GM18868 (cell line): ENCODE data around the gene LRRC32.
A peak's percentile ranks its signal among the peaks of the same experiment; 100 is the strongest.
"Not testable (repeated sequence)": the region's sequence is repeated elsewhere in the genome, so short reads cannot be mapped to it uniquely, and the experiment has no call there.

Experiments
- ATAC-seq: cut with Tn5 transposase; IDR thresholded peaks from one replicate; pipeline ENCODE4 v1.9.1; 2021; ENCODE audit warnings: mild to moderate bottlenecking, moderate library complexity; ENCODE audit not compliant: unreplicated experiment

LRRC32 gene

DNA sequence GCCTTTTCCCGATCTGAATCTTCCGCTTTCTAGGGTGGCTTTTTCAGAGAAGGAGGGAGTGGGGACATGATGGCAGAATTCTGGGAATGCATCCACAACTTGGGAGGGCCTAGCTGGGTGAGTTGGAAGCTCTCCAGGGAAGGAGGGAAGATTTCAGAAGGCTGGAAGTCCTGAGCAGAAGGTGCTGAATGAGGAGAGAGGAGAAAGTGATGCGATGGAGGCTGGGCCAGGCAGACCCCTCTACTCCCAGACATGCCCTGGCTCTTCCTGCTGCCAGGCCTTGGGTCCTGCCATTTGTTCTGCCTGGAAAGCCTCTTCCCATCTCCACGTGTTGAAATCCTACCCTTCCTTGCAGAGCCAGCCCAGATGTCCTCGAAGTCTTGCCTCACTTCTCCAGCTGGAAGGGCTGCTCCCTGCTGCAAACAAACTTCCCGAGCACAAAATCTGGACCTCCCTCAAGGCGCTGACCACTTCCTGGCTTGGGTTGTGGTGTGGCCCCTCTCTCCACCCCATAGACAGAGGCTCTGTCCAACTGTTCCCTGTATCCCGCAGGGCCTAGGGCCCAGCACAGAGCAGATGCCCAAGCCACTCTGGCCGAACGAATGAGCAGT, 16.8 kb downstream of the LRRC32 start:
- no peak for ATAC-seq

DNA sequence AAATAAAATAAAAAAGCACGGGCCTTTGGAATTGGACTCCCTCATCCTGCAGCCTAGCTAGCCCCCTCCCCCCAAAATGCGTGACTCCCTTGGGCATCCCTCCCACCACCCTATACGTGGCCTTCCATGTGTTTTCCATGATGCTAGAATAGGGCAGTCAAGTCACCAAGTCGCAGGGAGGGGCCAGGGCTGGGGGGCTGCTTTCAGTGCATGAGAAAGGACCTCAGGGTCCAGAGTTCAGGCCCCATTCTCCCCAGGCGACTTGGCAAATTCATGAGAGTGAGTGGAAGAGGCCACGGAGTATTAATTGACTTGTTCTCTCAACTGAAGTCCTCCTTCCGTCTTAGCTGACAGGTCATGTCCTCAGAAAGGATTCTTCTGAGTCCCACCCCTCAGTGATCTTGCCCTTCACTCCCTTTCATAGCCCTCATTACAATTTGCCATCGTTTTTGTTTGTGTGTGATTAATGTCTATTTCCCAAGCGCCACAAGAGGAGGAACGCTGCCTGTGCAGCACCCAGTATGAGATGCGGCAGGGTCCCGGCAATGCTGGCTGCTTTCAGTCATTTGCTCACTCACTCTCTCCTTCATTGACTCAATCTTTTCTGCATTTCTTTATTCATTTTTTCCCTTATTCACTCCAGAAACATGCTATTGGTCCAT, 17.4 kb downstream of the LRRC32 start:
- no peak for ATAC-seq

GRCh38 chr11:76649851-76650372, 20.6 kb downstream of the LRRC32 start:
- no peak for ATAC-seq

DNA sequence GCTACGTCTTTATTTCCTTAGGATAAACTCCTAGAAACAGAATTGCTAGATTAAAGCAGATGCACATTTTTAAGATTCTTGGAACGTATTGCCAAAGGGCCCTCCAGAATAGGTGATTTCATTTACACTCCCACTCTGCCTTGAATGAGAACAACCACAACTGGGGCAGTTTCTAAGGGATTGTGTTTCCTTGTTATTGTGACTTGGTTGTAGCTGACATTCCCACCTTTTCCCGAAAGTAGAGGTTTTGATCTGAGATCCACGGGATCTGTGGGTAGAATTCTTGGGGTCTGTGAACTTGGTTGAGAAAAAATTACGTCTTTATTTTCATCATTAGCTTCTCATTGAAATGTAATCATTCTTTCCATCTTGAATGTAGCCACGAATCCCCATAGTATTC, 21.5 kb downstream of the LRRC32 start:
- no peak for ATAC-seq

GRCh38 chr11:76648061-76648460, 22.5 kb downstream of the LRRC32 start:
- no peak for ATAC-seq

DNA sequence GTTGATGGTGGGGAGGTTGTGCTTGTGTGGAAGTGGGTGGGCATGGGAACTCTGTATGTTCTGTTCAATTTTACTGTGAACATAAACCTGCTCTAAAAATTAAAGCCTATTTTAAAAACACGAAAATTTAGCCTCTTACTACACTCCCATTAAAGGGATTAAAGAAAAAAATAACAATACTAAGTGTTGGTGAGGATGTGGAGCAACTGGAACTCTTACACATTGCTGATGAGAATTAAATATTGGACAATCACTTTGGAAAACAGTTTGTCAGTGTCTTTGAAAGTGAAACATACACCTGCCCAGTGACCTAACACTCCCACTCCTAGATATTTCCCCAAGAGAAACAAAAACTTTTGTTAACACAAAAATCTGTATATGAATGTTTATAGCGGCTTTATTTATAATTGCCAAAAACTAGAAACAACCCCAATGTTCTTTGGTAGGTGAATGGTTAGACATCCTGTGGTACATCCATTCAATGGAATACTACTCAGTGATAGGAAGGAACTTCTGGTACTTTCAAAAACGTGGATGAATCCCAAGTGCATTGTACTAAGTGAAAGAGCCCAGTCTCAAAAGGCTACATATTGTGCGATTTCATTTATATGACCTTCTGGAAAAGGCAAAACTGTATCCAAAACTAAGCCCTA, 23.5 kb downstream of the LRRC32 start:
- no peak for ATAC-seq

GRCh38 chr11:76644591-76644990, 26.0 kb downstream of the LRRC32 start:
- no peak for ATAC-seq

- not testable (repeated sequence) for ATAC-seq
Measured at GRCh38 chr11:76643711-76644110, 26.8 kb downstream of the LRRC32 start.

- no peak for ATAC-seq
Measured at GRCh38 chr11:76642341-76642740, 28.2 kb downstream of the LRRC32 start.

DNA sequence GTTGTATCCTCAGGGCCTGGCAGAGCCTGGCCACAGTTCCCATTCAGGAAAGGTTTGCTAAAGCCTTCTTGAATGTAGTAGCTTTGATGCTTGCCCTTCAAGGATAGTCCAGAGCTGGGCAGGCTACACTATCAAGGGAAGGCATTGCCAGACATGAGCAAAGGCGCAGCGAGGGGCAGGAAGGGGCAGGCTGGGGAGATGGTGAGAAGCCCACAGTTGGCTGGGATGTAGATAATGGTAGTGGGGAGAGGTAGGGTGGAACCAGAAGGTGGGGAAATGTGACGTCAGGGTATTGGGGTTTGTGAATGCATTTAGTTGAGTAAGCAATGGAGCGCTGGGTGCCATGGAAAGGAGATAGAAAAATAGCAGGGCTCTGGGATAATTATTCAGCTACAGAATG, 28.6 kb downstream of the LRRC32 start:
- ATAC-seq = no peak

DNA sequence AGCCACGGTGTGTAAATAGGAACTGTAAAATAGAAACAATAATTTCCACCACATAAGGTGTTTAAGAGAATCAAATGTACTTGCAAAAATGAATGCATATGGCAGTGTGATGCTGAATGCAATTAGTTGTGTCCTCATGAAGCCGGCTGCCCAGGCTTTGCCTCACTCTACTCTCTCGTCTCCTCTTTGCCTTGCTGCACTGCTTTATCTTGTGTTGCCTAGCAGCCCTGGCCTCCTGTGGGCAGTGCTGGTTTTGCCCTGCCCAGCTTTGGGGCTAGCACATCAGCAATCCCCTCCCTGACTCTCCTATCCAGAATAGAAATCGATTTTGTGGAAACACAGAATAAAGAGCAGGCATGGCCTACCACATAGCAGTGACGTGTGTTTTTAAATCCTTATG, 30.0 kb downstream of the LRRC32 start:
- ATAC-seq = no peak

- no peak for ATAC-seq
Measured at GRCh38 chr11:76639621-76640020, 30.9 kb downstream of the LRRC32 start.

DNA sequence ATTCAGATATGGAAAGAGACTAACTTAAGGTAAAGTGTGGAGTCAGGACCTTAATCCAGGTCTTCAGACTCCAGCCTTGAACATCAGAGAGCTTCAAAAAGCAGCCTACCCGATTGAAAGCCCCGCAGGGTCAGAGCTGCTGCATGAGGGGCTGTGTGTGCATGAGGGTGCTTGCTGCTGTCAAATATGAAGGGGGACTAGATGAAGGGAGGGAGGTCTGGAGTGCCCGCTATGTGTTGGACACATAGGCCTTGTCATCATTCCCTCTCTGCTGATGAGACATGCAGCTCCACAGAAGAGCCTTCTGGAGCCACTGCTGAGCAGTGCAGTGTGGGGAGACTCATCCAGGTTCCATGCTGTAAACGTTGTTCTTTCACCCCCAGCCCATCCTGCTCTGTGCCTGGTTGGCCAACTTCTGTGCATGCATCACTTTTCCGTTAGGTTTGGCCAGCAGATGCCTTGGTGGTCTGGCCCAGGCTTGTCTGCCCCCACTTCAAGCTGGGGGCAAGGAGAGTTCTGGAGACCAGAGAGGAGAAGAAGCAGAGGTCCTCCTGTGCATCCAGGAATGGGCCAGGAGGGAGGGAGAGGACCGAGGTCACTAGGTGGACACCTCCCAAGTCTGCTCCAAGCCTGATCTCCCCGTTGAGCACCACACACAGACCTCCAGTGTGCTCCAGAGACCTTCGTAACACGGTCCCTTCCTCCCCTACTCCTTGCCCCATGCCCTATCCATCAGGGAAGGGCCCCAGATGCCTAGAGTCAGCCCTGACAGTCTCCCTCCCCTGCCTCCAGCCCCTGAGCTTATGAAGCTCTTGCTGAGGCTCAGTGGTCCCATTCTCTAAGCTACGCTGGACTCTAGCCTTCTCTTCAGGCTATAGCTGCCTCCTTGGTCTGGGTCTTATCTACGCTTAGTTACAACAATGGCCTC, 32.0 kb downstream of the LRRC32 start:
- no peak for ATAC-seq

DNA sequence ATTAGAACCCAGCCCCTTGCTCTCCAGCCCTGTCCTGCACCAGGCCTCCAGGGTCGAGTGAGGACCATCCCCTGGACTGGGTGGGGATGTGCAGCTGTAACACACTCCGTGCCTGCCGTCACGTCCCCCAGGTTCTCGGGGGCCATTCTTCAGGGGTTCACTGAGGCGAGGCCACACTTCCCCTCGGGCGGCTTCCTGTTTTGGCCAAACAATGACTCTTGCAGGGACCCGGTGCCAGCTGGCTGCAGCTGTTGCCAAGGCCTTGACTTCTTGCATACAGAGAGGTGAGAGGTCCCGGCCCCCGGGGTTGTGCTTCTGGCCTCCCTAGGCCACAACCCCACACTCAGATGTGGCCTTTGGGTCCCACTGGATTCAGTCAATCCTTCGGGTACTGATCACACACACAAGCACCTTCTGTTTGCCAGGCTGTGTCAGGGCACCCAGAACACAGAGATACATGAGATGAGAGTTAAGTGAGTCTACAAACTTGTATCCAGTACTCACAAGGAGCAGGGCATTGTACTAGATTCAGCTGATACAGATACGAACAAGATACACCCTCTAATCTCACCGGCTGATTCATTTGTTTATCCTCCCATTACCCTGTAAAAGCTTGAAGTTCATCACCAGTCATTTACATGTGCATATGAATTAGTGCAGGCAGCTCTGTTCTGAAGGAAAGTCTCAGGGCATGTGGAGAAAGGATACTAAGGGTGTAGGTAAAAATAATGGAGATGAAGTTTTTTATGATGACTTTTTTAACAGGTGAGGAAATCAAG, 32.9 kb downstream of the LRRC32 start:
- peak; percentile 58 for ATAC-seq

DNA sequence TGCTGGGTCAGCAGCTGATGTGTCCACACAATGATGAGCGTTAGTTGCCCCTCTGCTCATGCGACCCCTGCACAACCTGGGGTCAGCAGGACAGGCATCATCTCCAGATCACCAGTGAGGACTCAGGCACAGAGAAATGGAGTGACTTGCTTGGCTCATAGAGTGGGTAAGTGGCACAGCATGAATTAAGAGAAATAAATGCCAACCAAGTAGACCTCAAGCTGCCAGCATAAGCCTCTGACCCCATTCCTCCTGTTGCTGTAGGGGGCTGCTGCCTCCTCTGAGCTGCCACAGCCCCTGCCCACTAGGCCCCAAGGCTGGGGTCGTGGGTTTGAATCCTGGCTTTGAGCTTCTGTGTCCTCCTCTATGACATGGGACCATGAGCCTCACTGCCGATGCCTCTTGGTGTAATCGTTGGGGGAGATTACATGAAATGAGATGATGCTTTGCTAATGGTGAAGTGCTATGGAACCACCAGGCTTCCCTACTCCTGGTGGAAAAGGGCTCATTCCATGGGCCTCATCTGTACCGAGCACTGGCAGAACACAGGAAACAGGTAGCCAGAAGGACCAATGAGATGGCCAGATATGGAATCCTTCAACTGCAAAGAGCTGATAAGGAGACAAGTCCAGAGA, 33.6 kb downstream of the LRRC32 start:
- no peak for ATAC-seq

- ATAC-seq = no peak
Measured at GRCh38 chr11:76635991-76636738, 34.4 kb downstream of the LRRC32 start.

DNA sequence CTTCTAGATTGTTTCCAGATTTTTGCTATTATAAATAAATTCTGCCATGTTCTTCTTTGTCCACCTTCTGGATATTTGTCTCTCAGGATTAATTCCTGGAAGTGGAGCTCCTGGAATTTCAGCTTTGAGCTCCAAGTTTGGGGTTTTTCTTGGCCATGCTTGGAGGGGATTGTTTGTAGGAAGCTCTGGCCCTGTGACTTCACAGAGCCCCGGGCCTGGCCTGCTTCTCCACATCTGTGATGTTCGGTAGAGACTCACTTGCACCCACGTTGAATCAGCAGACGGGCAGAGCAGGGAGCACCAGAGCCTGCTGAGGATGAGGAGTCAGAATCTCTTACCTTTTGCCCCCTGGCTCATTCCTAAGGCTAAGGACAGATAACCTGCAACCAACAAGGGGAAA, 35.7 kb downstream of the LRRC32 start:
- no peak for ATAC-seq

DNA sequence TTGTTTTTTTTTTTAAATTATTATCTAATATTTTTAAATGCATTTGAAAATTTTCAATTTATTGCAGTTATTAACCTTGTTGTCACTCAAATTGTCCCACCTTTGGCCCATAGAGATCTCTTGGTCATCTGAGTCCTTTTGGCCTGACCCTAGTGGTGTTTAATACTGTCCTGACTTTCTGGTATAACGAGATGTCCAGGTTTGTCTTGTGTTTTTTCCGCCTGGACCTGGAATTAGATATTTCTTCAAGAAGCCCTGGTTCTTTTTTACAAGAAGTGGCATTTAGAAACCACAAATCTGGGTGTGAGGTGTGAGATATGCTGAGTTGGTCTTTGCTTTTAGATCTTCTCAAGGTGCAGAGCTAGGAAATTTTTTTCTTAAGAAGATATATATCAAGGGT, 38.1 kb downstream of the LRRC32 start:
- ATAC-seq = no peak
